Right ventricle myocardium superior (tissue), 1 donor: ENCODE measurements around the gene TUBD1. TPM values are rescaled to one million over a fixed set of nuclear protein-coding genes. Genes with fewer than 3 reads are reported as not detected.
"Not testable (repeated sequence)": the region's sequence is repeated elsewhere in the genome, so short reads cannot be mapped to it uniquely, and the experiment has no call there.

Source experiments
- ATAC-seq: fragments of 200-7000 bp; cut with Tn5 transposase; one replicate; pipeline ENCODE4 v1.9.1; 2020; ENCODE audit warnings: mild to moderate bottlenecking; ENCODE audit not compliant: poor library complexity
- DNase-seq: peaks from one replicate; pipeline ENCODE4 v3.0.0-alpha.2; 2020
- intact Hi-C: fragments of 100-400 bp; cut with DNase I; formaldehyde crosslinking; loops from one replicate; pipeline ENCODE4 v1.11.2; 2022
- long read RNA-seq: library from polyadenylated mRNA; unstranded; transcript quantifications from one replicate; pipeline ENCODE4 v2.0.0, GENCODE V29; 2021
- total RNA-seq: library from RNA; stranded (reverse); fragmentation: NEBNext Ultra II Directional; extraction: Animal tissue kit (Norgen Biotek cat#: 25700); gene quantifications from one replicate; pipeline ENCODE4 v1.2.1, GENCODE V29; 2021
- donor health status: DM: no; HTN: yes; CAD: no; lungs with severe emphysema.

The TUBD1 gene, protein sequence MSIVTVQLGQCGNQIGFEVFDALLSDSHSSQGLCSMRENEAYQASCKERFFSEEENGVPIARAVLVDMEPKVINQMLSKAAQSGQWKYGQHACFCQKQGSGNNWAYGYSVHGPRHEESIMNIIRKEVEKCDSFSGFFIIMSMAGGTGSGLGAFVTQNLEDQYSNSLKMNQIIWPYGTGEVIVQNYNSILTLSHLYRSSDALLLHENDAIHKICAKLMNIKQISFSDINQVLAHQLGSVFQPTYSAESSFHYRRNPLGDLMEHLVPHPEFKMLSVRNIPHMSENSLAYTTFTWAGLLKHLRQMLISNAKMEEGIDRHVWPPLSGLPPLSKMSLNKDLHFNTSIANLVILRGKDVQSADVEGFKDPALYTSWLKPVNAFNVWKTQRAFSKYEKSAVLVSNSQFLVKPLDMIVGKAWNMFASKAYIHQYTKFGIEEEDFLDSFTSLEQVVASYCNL
- 6.9 TPM for total RNA-seq
- long read RNA-seq, transcript TUBD1-201 (9 exons, 2,490 nt) = major isoform, 8 of 14 reads
- long read RNA-seq, partial matches to known transcripts = 1 of 14 reads
- long read RNA-seq, other reads (novel, unspliced or antisense) = 3 of 14 reads

DNA sequence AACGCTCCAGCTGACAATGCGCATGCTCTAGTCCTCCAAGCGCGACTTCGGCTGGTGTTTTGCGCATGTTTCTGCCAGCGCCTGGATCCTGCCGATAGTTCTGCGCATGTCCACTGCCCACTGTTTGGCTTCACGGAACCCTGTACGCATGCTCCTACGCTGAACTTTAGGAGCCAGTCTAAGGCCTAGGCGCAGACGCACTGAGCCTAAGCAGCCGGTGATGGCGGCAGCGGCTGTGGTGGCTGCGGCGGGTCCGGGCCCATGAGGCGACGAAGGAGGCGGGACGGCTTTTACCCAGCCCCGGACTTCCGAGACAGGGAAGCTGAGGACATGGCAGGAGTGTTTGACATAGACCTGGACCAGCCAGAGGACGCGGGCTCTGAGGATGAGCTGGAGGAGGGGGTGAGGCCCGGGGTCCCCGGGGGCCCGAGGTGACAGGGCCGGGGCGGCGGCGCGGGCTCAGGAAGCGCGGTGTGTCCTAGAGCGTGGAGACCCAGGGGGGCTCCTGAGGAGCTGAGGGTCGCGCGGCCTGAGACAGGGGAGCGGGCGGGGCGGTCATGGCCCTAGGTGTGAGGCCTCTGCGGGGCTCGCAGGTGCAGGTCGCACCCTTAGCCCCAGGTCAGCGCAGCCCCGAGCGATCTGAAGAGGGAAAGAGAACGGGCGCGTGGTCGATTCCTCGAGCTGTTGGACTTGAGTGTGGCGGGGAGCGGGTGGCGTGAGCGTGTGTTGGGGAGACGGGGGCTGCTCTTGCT, at the start of gene TUBD1, which contains the start of gene RPS6KB1:
Gene TUBD1, minus strand, starts transcription at position 20 of the 752 bp plus-strand sequence. CDS start 1,941 bp downstream, outside the sequence.
Gene RPS6KB1, plus strand, starts transcription at position 198 of the 752 bp plus-strand sequence. Its CDS starts 64 bp downstream, at position 262.
- DNase-seq (peak; percentile 97), ATAC-seq (peak; percentile 99)
- intact Hi-C loops = no loop called here

DNA sequence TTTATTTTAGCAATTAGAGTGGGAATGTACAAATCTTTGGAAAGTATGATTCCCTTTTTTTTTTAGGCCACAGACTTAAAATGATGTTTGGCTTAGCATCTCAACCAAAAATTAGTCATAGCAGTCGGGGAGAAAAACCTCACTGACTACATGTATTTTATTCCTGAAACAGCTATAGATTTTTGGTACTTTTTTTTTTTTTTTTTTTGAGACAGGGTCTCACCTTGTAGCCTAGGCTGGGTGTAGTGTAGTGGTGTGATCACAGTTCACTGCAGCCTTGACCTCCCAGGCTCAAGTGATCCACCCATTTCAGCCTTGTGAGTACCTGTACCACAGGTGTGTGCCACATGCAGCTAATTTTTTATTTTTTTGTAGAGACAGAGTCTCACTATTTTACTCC, 48.4 kb upstream of the TUBD1 start:
- ATAC-seq (no peak), DNase-seq (no peak)
- intact Hi-C loops = no loop called here

DNA sequence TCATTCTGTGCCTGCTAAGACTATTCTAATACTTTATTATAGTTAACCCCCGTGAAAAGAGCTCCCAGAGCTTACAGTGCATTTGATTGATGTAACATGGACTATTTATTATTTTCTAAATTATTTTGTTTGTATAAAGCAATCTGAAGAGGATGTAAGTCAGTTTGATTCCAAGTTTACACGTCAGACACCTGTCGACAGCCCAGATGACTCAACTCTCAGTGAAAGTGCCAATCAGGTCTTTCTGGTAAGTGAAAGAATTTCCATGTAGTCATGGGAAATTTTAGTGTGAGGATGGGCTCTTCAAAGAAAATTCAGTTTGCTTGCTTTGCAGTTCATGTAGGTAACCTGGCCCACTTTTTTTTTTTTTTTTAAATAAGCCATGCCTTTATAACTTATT, 48.0 kb upstream of the TUBD1 start:
- DNase-seq, intact Hi-C loops, ATAC-seq: not testable (repeated sequence)

DNA sequence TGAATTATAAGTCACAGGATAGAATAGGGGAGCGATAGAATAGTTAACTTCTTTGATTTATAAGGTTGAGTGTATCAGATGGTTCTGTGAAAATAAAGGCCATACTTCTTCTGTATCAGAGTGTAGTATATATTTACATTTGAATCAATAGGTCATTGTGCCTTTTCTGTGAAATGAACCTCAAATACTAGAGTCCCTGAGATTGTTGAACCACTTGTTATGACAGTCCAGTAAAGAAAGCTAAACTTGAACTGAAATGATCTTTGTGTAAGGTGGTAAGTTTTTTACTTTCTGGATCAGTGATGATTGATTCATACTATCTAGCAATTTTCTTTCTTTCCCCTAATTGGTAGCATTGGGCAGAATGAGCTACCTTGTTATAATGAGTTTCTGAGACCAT, 40.6 kb upstream of the TUBD1 start:
- ATAC-seq = not testable (repeated sequence)
- intact Hi-C loops = loop anchor here (10.0 kb wide), 1 partner anchor 269 kb away; no protein-coding TSS in a partner anchor

DNA sequence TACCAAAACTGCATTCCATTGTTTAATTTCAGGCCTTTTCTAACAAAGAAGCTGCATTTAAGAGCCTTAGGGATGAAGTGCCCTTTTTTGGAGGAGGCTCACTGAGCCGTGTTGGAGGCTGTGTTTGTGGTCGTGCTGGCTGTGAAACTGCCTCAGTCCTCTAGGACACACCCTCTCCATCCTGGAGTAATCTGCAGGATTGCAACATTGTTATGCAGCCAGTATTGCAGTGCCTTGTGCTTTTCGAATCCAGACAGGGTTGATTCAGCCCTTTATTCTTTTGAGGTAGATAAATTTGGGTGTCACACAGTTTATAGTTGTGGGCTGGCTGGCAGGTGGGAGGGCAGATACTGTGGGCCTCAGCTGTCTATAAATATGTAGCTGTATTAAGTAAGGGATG, 38.0 kb upstream of the TUBD1 start:
- DNase-seq, ATAC-seq: not testable (repeated sequence)
- intact Hi-C loops = loop anchor here (10.0 kb wide), 1 partner anchor 266 kb away; no protein-coding TSS in a partner anchor

More for the DNA sequence above, 40.6 kb upstream of the TUBD1 start:
- not testable (repeated sequence) for DNase-seq

DNA sequence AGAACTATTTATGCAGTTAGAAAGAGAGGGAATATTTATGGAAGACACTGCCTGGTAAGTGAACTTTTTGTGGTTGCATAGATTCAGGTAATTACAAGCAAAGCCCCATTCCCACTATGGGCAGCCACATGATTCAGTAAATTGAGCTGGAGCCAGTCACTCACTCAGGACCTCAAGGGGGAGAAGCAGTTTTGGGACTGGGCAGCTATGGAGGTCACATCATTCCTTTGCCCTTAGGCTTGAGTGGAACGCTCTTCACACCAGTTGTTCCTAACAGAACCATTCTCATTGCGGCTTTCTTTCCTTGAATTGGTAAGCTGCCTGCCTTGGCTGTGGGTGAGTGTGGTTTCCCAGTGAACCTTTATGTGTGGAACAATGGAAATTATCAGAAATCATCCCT, 37.4 kb upstream of the TUBD1 start:
- not testable (repeated sequence) for DNase-seq, ATAC-seq
- intact Hi-C loops = loop anchor here (10.0 kb wide), 1 partner anchor 265 kb away; no protein-coding TSS in a partner anchor

DNA sequence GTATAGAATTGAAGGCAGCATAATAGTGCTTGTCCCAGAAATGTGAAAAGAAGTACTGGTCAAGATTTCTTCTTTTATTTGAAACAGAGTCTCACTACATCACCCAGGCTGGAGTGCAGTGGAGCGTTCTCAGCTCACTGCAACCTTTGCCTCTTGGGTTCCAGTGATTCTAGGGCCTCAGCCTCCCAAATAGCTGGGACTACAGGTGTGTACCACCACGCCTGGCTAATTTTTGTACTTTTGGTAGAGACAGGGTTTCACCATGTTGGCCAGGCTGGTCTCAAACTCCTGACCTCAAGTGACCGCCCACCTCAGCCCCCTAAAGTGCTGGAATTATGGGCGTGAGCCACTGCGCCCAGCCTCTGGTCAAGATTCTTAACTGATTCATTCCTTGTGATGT, 27.9 kb upstream of the TUBD1 start:
- ATAC-seq, DNase-seq, intact Hi-C loops: not testable (repeated sequence)

DNA sequence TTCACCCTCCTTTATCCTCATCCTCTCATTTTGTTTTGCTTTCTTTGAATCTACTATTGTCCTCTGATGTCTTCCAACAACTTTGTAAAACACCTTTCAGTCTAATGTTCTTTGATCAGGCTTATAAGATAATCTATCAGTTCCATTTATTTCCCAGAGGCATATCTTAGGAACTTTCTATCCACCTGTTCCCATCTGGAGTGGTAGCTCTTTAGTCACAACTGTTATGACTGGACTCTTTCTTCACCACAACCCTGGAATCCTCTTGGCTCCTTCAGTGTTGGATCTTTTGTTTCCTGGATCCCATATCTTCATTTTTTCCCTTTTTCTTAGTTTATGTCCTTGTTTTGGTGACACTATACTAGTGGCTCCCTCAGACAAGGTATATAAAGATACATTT, 23.7 kb upstream of the TUBD1 start:
- DNase-seq (no peak), ATAC-seq (no peak)
- intact Hi-C loops = no loop called here

DNA sequence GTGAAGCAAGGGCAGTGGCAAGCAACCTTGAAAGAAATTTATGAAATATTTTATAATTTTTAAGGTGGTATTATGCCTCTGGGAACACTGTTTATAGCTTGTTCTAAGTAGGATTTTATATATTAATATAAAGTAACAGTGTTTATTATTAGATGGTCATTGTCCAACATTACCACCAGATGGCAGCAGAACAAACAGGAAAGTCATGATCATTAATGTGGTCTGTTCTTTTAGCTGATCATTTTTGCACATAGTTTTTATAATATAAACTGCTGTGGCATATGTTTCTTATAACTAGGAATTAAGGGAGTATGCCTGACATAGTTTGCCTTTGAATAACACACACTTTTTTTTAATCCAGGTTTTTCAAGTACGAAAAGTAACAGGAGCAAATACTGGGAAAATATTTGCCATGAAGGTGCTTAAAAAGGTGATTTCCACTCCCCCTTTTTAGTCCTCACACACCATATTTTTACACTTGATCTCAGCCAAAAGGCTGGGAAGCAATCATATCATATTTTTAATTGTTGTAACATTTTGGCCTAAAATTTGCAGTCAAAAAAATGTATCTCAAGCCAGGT, 21.6 kb upstream of the TUBD1 start:
- ATAC-seq = peak; percentile 59
- intact Hi-C loops = no loop called here
- DNase-seq = no peak

DNA sequence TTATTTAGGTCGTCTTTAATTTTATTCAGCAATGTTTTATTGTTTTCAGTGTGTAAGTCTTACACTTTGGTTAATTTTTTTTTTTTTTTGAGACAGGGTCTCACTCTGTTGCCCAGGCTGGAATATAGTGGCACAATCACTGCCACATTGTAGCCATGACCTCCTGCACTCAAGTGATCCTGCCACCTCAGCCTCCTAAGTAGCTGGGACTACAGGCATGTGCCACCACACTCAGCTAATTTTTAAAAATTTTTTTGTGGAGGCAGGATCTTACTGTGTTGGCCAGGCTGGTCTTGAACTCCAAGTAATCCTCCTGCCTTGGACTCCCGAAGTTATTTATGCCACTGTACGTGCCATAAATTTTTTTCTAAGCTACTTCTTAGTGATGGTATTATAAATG, 14.7 kb upstream of the TUBD1 start:
- intact Hi-C loops = no loop called here
- DNase-seq (no peak), ATAC-seq (no peak)

DNA sequence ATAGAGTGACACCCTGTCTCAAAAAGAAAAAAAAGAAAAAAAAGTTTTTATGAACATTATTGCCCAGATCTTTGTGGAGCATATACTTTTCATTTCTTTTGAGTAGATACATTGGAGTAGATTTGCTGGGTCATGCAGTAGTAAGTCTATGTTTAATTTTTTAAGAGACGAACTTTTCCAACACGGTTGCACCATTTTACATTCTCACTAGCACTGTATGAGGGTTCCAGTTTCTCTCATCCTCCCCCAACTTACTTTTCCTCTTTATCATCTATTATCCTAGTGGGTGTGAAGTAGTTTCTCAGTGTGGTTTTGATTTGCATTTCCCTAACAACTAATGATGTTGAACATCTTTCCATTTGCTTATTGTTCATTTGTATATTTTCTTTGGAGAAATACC, 10.7 kb upstream of the TUBD1 start:
- no peak for DNase-seq
- no peak for ATAC-seq
- intact Hi-C loops = no loop called here

DNA sequence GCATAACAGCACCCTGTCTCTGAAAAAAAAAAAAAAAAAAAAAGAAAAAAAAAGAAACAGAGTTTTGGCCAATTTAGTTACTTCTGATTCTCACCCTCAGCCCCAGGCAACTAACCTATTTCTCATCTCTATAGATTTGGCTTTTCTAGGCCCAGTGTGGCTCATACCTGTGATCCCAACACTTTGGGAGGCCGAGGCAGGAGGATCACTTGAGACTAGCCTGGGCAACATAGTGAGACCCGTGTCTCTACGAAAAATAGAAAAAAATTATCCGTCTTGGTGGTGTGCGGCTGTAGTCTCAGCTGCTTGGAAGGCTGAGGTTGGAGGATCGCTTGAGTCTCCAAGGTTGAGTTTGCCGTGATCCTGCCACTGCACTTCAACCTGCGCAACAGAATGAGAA, 8.9 kb upstream of the TUBD1 start:
- intact Hi-C loops = no loop called here
- DNase-seq (no peak), ATAC-seq (no peak)

DNA sequence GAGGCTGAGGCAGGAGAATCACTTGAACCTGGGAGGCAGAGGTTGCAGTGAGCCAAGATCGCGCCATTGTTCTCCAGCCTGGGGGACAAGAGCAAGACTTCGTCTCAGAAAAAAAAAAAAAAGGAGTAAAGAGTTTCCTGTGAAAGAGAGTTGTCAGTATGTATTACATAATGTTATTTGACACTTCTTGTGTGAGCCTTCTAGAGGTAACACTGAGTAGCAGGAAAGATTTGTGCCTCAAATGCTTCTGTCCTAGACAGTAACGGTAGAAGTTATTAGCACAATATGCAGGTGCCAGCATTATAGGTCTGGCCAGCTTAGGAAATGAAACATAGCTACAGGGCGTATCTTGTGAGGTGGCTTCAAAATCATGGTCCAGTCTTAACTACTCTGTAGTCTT, 6.4 kb upstream of the TUBD1 start:
- DNase-seq = no peak
- intact Hi-C loops = no loop called here
- peak; percentile 63 for ATAC-seq

DNA sequence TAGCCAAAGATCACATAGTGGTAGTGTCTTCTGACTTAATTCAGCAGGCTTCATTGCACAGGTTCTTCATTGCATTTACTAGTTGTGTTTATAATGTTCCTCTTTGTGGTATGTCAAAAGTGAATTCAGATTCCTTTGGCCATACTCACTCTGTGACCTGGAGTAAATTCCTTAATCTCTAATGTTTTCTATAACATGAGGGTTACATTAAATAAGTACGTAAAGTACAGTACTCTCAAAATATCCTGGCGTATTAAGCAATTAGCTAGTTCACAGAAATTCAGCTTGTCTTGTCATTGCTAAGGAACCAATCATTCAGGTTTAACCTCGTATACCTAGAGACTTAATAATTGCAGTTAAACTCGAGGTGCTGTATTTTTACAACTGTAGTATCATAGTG, 4.3 kb upstream of the TUBD1 start:
- ATAC-seq (no peak), DNase-seq (no peak)
- intact Hi-C loops = no loop called here

DNA sequence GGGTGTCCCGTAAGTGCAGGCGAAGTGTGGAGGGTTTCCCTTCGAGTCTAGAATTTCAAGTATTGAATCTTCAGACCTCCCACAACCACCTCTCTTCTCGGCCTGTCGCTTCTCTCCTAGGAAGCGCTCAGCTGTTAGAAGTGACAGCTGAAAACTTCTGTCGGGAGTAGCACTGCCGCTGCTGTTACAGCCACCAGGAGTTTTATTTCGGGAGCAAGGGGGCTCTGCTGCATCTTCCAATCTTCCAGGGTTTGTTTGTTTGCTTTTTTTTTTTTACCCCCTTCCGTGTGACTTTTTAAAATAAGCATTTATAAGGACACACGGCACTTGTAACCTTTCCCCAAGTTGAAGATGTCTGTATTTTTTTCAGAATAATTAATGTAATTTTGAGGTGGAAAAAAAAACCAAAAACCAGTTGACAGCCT, 945 bp upstream of the TUBD1 start:
- DNase-seq = no peak
- ATAC-seq = peak; percentile 8
- intact Hi-C loops = no loop called here

DNA sequence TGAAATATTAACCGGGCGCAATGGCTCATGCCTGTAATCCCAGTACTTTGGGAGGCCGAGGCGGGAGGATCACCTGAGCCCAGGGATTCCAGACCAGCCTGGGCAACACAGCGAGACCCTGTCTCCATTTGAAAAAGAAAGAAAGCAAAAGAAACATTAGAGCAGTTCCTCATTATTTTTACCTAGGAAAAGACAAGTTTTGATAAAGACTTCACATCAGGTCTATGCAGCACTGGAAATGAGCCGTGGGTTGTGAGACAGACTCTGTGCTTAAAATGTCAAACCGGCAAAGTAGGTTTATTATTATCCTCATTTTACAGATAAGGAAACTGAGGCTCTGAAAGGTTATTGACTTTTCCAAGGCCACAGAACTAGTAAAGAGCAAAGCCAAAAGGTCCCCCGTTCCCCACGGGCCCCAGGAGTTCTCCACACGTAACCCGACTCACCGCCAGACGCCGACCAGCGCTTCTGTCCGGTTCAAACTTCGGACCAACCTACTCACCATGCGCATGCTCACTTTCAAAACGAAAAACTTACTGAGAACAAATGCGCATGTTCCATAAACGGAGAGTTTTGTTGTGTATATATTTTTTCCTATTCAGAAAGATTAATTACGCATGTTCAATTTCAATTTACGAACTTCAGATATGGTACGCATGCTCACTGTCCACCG, 356 bp downstream of the TUBD1 start:
- ATAC-seq (peak; percentile 73), DNase-seq (no peak)
- intact Hi-C loops = no loop called here

DNA sequence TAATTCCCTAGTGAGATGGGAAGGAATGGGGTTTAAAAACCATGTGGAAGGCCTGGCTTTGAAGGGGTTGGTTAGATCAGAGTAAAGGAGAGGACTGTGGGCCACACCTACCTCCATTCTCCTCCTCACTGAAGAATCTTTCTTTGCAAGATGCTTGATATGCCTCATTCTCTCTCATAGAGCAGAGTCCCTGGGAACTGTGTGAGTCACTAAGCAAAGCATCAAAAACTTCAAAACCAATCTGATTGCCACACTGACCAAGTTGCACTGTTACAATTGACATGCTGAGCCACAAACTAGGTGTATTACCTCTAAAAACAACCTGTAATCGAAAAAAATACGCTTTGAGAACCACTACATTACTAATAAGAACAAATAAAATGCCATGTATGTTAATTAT, 2.0 kb downstream of the TUBD1 start:
- no peak for DNase-seq
- intact Hi-C loops = no loop called here
- ATAC-seq = no peak

DNA sequence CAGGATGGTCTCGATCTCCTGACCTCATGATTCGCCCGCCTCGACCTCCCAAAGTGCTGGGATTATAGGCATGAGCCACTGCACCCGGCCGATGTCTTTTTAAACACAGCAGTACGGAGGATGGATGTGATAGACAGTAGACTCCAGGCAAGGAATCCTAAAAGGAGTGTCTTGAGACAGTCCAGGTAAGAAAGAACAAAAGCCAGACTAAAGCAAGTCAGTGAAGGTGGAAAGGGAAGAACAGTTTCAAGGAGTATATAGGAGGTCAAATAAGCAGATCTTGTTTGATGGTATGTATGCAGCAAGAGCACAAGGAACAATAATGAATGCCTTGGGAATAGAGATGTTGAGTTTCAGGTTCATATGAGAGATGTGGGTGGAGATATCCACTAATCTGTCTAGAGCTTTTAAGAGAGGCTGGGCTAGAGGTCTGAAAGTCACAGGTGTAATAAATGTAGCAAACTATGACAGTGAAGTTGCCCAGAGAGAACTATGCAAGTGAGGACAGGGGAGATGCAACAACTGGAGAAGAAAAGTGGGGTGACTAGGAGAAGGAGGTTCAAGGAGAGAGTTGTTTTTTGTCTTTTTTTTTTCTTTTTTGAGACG, 4.5 kb downstream of the TUBD1 start:
- intact Hi-C loops = no loop called here
- DNase-seq (no peak), ATAC-seq (no peak)
